OCI-M1 (cell line): ENCODE results near the gene VPS39.
"Not testable (repeated sequence)": the region's sequence is repeated elsewhere in the genome, so short reads cannot be mapped to it uniquely, and the experiment has no call there.

Experiments used
- DNase-seq: peaks from one replicate; lab custom pipeline; 2025; lab: John Stamatoyannopoulos, UW

Gene VPS39

DNA sequence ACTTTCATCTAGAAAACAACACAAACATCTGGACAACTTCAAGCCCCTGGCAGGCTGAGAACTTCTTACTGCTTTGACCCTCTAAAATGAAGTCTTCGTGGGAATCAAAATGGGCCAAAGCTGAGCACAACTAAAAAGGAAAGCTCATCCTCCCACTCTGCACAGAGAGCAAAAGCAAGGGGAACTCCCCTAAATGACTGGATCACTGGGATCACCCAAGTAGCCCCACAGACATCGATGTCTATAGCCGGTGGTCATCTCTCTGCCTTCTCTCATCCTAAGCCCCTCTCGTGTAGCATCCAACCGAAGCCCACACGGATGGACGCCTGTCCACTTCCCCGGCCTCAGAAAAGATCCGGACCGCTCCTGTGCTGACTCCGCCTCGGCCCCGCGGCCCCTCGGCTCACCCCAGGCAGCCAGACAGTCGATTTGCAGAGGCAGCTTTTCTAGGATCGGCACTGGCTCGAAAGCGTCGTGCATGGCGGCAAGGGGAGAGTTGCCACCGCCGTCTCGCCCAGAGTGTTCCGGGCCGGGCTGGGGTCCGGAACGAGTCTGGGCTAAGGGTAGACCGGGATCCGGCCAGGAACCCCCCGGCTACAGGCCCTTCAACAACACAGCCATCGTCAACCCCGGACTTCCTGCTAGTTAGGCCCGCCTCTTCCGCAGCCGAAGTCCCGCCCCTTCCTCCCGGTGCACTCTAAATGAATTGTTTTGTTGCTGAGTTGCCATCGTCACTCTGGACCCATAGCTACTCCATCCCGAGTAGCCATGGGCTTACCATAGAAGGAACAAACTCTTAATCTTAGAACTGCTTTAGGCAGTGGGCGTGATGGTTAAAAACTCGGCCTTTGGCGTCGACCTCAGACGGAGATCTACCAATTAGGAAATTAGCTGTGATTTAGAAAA is at the start of gene VPS39:
Gene VPS39 (minus strand): TSS at position 631 of the 906 bp plus-strand sequence. CDS start 151 bp downstream, at position 480.
- peak; percentile 90 for DNase-seq

DNA sequence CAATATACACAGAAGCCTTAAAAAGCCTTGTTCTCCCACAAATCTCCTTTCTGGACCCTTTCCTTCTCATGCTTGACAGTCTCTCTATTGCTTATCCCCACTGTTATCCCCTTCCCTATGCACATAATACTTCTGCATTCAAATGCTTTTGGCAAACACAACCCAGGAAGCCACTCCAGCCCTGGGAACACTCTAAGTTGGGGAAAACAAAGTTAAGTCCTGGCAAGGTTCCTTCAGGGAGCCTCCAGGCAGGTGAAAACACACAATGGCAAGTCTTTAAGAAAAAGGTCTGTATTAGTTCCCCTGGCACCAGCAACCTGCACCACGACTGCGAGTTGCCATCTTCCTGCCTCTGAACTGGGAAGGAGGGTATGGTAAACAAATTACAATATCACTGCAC is 45.2 kb upstream of the VPS39 start:
- DNase-seq: no peak

- no peak for DNase-seq
Measured at GRCh38 chr15:42240823-42241222, 32.7 kb upstream of the VPS39 start.

DNA sequence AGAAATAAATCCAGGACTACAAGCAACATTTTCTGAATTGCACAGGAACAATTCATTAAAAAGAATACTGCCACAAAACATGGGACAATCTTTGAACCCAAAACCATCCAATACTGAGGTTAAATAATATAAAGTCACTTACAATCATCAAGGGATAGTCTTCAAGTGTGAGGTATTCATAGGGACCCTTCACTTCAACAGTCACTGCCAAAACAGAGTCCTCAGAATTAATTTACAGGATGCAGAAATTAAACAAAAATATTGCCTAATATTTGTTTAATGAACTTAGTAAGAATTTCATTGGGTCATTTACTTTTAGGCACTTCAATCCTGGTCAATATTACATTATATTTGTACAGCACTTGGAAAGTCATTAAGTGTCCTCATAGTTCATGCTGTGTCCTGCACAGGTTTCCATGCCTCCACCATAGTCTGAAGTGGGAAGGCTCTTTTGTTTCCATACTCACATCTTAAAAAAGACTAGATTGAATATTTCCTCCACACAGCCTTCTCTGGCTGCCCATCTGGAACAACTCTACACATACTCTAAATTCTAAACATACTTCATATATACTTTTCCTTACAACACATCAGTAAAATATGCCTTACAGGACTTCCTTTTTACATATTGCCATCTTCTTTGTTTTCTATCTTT is 31.6 kb upstream of the VPS39 start:
- no peak for DNase-seq

DNA sequence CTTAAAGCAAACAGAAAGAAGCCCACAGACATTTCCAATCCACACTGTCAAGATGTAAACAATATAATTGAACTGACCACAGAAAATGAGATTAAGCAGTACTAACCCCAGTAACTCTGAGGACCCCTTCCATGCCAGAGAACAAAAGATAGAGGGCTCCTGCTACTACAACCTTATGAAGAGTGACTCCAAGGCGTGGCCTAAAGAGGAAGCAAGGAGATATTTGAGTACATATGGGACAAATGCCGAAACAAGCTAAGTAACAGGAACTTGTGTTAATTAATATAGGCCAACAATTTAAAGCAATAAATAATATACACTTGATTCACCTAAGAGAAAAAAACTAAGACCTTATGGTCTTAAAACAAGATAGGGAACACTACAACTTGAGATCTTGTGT is 25.0 kb upstream of the VPS39 start:
- no peak for DNase-seq

DNA sequence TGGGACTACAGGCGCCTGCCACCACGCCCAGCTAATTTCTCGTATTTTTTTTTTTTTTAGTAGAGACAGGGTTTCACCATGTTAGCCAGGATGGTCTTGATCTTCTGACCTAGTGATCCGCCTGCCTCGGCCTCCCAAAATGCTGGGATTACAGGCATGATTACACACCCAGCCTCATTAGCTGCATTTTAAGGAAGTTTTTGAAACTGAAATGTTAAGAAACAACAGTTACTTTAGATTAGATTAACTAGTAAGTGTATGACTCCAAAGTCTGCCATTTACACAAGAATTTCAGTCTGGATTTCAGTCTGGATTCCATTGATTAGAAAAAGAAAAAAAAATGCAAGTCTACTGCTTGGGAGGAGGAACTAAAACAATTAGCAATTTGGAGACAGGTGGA is 24.5 kb upstream of the VPS39 start:
- no peak for DNase-seq

DNA sequence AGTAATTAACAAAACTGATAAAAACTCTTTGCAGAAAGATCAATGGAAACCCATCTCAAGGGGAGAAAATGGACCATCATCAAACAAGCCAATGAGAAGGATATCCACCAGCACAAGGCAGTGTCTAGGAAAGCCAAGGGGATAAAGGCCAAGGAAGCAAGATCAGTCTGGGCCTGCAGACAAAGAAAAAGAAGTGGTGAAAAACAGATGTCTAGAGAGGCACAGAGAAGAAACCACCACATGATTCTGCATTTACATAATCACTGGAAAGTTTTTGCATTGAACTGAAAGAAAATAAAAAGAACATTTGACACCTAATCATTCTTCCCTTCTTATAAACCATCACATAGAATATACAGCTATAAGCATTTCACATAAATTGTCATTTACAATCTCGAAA is 23.0 kb upstream of the VPS39 start:
- no peak for DNase-seq

DNA sequence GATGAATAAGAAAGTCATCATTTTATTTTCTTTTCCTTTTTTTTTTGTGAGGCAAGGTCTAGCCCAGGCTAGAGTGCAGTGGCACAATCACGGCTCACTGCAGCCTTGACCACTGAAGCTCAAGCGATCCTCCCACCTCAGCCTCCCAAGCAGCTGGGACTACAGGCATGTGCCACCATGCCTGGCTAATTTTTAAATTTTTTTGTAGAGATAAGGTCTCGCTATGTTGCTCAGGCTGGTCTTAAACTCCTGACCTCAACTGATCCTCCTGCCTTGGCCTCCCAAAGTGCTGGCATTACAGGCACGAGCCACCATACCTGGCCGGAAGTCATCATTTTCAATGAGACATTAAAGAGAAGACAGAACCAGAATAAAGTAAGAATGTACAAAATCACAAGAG is 20.9 kb upstream of the VPS39 start:
- not testable (repeated sequence) for DNase-seq

DNA sequence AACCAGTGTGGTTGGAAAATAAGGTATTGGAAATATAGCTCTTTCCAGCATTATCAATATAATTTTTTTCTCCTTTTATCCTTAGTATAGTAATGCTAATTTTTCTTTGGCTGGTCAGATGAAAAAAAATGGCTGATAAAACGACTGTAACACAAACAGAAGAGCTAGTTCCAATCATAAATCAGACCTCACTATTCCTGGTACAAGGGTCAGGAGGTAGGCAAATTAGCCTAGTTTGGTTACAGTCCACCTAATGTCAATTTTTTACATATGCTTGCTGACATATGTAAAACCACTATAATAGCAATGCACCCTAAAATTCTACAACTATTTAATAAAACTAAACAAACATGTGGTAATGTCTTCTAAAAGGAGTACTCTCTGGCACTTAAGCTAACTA is 19.9 kb upstream of the VPS39 start:
- DNase-seq: no peak

DNA sequence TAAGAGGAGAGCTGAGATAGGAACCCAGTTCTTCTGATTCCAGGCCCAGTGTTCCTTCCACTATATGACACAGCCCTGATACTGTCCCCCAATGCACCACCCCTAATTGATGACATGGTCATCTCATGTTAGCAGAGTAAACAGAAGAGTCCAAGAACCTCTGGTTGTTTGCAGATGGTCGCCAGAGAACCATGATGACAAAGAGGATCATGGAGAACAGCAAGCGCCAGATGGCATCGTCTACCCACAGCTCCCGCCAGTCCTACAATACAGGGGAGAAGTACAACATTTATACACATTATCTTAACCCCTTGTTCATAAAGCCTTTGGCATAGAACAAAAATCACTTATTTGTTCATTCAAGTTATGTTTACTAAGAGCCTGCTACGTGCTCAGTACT is 18.5 kb upstream of the VPS39 start:
- DNase-seq: no peak

DNA sequence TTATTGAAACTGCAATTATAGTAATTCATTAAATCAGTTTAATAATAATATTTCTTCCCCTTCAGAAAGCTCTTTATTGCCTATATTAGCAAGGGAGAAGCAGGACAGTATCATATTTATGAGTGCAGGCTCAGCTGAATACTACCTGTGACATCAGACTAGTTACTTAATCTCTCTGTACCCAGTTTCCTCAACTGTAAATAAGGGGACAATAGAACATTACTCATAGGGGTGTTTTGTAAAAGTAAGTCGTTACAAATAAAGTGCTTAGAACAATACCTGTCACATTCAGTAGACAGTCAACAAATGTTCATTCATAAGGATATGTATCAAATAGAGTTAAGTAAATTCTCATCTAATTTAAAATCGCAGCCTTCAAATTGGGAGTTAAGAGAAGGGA is 12.1 kb upstream of the VPS39 start:
- no peak for DNase-seq

DNA sequence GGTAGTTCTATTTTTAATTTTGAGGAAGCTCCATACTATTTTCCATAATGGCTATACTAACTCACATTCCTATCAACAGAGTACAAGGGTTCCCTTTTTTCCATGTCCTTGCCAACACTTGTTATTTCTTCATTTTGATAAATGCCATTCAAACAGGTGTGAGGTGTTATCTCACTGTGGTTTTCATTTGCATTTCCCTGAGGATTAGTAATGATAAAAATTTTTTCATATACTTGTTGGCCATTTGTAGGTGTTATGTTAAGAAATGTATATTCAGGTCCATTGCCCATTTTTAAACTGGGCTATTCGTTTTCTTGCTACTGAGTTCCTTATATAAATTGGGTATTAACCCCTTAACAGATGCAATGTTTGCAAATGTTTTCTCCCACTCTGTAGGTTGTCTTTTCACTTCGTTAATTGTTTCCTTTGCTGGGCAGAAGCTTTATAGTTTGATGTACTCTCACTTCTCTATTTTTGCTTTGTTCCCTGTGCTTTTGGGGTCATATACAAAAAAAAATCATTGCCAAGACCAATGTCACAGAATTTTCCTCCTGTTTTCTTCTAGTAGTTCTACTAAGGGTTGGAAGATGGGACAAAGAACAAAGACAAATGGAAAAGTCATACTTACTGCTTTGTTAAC is 11.0 kb upstream of the VPS39 start:
- DNase-seq: no peak

GRCh38 chr15:42217568-42217967 is 9.5 kb upstream of the VPS39 start:
- DNase-seq: no peak

DNA sequence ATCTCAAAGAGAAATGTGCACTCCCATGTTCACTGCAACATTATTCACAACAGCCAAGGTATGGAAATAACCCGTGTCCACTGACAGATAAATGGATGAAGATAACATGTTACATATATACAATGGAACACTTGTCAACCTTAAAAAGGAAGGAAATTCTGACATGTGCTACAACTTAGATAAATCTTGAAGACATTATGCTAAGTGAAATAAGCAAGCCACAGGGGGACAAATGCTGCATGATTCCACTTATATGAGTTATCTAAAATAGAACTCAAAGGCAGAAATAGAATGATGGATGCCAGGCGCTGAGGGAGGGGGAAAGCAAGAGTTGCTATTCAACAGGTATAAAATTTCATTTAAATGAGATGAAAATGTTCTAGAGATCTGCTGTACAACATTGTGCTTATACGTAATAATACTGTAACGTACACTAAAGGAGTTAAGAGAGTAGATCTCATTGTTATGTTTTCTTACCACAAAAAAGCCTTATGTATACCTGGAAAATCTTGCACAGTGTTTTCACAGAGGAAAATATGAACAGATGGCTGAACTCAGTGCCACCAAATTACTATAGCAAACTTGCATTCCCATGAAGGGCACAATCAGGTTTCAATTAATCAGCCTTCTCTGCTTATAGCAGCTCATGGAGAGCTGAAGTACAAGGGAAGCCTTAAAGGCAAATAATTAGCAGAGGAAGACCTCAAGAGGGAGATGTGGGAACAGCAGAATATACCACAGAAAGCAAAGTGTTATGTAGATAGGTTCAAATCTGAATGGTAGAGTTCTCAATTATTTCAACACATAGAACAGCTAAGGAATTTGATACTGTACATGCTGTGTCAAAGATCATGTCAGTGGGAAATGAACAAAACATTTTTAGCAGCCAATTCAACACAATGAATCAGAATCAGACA is 8.1 kb upstream of the VPS39 start:
- peak; percentile 13 for DNase-seq

DNA sequence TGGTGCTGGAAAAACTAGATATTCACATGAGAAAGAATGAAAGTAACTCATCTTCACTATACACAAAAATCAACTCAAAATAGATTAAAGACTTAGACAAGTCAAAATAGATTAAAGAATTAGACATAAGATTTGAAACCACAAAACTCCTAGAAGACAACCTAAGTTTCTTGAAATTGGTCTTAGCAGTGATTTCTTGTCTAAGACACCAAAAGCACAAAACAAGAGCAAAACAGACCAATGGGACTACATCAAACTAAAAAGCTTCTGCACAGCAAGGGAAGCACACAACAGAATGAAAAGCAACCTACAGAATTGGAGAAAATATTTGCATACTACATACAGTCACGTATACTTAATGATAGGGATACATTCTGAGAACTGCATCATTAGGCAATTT is 6.5 kb upstream of the VPS39 start:
- DNase-seq: no peak

DNA sequence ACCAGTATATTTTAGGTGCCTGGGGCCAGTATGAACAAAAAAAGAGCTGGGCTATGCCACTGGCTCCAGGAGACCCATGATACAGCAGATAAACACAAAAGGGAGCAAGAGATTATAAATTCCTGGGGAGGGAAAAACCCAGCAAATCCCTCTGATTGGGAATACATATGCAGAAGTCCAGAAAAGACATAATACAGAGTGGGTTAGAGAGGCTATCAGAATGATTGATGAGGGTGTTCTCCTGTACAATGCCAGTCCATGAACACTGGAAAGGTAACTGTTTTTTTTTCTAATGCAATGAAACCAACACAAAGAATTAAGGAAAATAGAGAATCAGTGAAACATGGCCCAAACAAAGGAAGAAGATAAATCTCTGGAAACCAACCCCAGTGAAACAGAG is 5.4 kb upstream of the VPS39 start:
- DNase-seq: no peak

DNA sequence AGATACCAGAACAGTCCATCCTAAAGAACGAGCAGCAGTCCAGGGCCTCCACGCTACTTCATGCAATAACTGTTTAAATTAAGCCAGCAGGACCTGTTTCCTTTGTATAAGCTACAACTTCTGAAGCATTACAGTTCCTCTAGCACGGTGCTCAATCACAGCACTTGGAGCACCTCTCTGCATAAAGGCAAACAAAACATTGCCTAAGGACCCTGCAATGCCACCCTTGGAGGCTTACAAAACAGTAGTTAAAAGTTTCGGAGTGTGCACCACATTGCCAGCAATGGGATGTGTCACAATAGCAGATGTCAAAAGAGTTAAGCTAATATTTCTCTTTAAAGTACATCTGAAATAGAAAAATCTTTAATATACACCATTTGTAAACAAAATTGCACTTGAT is 2.6 kb upstream of the VPS39 start:
- DNase-seq: no peak

DNA sequence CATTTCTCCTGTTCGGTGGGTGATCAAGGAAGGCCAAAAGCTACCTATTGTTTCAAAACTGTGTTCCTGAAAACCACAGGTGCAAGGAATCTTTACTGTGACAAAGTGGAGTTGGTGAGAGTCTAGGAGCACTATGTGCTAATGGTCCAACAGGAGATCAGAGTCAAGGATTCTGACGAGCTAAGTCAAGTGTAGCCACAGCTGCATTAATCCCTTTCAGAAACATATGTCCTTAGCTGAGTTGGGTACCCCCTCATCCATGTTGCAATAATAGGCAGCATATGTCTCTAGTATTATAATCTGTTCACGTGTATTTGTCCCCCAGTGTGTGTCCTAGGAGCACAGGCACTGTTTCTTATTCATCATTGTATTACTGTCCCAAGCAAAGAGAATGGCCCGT is 1.7 kb downstream of the VPS39 start:
- no peak for DNase-seq

GRCh38 chr15:42203891-42204290 is 4.2 kb downstream of the VPS39 start:
- DNase-seq: no peak

- DNase-seq: no peak
Measured at GRCh38 chr15:42202653-42203052, 5.5 kb downstream of the VPS39 start.

GRCh38 chr15:42201801-42202200 is 6.3 kb downstream of the VPS39 start:
- DNase-seq: no peak

DNA sequence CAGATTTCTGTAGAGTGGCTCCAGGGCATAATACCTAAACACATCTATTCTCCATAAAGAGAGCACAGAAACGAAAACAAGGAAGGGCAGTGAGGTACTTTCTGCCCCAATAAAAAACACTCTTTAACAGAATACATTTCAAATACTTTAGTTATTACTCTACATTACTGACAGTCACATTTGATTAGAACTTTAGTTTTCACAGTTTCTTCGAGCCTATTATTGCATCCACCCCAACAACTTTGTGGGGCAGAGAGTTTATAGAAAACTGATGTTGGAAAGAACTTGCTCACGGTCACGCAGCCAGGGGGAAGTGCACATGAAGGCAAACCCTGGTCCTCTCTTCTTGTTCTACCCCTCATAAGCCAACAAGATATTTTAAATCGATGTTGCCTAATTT is 9.0 kb downstream of the VPS39 start:
- no peak for DNase-seq
